AG04449 (cell line): Measurements from ENCODE around the gene TNFAIP8L3.

ENCODE experiments used
- CTCF ChIA-PET: fragments of 350-600 bp; formaldehyde crosslinking; extraction: SDS; loops from one replicate; lab custom pipeline; 2021; ENCODE audit warnings: antibody characterized with exemption; lab: Yijun Ruan, JAX
- POLR2A ChIA-PET: fragments of 400-600, 350-600 bp; formaldehyde crosslinking; extraction: SDS; loops from one replicate; lab custom pipeline; 2020; ENCODE audit warnings: antibody characterized with exemption, inconsistent platforms; lab: Yijun Ruan, JAX
- DNase-seq: peaks from one replicate; pipeline ENCODE4 v3.0.0-alpha.2; 2010; ENCODE audit warnings: low read depth, low spot score
- H3K4me3 ChIP-seq: 2 replicates; pipeline ENCODE4 v1.5.1; 2011; ENCODE audit warnings: low read depth, mild to moderate bottlenecking, control low read depth, low read length
- TF ChIP-seq, protein P1 (sequence below): IDR thresholded peaks from one replicate; pipeline ENCODE4 v1.5.1; 2011; ENCODE audit warnings: mild to moderate bottlenecking, moderate library complexity, low read length, control low read depth, inconsistent platforms; ENCODE audit not compliant: insufficient read depth; ENCODE audit errors: missing control alignments

Gene TNFAIP8L3

DNA sequence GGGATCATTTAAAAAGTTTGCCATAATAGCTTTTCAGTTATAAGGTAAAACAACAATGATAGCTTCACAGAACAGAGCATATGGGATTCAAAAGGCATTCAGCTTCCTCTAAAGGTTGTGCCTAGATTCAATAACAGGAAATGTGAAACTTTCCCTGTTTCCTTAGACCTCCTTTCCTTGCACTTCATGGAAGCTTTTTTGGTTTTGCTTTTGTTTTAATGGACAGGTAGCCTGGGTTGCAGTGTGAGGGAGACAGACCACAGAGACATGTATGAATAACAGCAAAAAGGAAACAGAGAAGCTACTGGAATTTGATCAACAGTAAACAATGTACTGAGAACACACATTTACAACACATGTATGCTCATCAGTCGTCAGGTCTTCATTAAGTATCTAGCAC is 2.3 kb upstream of the TNFAIP8L3 start:
- TF ChIP-seq, protein P1, sequence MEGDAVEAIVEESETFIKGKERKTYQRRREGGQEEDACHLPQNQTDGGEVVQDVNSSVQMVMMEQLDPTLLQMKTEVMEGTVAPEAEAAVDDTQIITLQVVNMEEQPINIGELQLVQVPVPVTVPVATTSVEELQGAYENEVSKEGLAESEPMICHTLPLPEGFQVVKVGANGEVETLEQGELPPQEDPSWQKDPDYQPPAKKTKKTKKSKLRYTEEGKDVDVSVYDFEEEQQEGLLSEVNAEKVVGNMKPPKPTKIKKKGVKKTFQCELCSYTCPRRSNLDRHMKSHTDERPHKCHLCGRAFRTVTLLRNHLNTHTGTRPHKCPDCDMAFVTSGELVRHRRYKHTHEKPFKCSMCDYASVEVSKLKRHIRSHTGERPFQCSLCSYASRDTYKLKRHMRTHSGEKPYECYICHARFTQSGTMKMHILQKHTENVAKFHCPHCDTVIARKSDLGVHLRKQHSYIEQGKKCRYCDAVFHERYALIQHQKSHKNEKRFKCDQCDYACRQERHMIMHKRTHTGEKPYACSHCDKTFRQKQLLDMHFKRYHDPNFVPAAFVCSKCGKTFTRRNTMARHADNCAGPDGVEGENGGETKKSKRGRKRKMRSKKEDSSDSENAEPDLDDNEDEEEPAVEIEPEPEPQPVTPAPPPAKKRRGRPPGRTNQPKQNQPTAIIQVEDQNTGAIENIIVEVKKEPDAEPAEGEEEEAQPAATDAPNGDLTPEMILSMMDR, result no peak
- DNase-seq, result no peak
- no peak overlapping the region for H3K4me3 ChIP-seq
- POLR2A ChIA-PET, result interaction anchor here (1.2 kb wide), 1 partner anchor 12 kb away, joined by 5 read pairs; no protein-coding TSS in a partner anchor
- CTCF ChIA-PET, result interaction anchor here (2.0 to 4.3 kb wide), 2 partner anchors 12 to 36 kb away, joined by 5 to 24 read pairs; no protein-coding TSS in a partner anchor

DNA sequence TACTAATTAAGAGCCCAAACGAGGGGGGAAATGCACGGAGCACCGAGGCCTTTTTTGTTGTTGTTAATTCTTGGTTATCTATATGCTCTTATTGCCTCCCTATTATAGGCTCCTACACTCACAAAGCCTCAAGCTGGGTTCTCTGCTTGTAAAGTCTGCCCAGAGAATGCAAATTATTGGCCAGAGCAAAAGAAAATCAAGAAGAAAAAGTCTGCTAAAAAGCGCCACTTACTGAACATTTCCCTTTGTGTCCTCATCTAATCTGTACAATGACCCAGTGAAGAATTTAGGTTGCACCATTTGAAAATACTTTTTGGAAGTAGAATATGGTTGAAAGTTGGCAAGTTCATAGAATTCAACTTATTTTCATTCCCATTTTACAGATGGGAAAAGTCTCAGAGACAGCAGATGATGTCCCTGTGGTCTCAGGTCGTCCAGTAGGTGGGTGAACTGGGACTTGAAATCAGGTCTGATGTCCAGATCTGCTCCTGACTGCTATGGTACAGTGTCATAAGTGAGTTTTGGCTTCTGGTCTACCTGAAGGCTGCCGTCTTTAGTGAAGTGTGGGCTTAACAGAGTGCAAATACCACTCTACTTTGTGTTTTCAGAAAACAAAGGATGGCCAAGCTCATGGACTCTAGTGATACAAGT is 1.1 kb upstream of the TNFAIP8L3 start:
- ChIA-PET CTCF (interaction anchor here (1.5 kb wide), 1 partner anchor 37 kb away, joined by 3 read pairs; no protein-coding TSS in a partner anchor), POLR2A (no interaction called here)
- H3K4me3 ChIP-seq, result no peak overlapping the region
- DNase-seq, result no peak
- TF ChIP-seq, protein P1, result no peak

DNA sequence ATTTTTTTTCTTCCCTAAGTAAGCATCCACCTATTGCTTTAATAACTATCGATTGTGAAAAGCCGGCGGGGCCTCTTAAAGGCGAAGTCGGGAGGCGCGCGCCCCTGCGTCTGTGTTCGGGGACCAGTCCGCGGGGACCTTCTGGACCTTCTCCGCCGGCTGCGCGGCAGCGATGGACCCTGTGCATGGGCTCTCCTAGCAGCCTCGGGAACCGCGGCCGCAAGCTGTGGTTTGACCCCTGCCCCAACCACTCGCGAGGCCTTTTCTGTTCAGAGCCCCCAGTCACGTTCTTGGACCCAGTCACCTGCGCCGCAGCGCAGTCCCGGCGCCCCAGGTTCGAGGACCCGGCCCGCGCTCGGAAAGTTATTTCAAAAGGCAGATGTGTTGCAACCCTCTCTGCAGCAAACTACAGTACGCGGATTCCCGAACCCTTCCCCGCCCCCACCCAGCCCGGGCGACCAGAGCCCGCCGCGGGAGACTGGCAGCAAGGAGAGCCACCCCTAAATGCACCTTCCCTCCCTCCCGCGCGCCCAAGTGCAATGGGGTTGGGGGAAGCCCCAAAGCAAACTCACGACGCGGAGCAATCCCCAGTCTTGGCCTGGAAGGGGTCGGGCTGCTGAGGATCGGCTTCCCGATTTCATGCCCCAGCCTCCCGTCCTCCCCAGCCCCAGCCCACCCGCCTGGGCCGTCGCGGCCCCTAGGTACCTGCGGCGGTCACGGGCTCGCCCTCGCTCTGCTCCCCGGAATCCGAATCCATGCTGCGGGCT is 684 bp downstream of the TNFAIP8L3 start:
- ChIA-PET CTCF (no interaction called here), POLR2A (no interaction called here)
- H3K4me3 ChIP-seq, result peak overlapping the region; percentile 54
- DNase-seq, result no peak
- TF ChIP-seq, protein P1, result no peak

DNA sequence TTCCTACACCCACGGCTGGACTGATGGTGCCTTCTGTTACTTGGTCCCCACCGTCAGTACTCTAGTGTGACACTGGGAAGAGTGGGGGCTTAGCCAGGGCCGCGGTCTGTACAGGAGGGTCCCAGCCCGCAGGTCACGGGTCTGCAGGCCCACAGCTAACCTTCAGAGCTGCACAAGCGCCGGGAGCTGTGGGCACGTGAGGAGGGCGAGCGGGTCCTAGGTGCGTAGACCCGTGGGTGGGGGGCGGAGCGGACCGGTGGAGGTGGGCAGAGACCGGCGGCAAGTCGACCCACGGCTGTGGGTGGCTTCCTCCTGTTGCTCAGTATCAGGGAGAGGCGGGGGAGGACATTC is 1.2 kb downstream of the TNFAIP8L3 start:
- H3K4me3 ChIP-seq, result no peak overlapping the region
- ChIA-PET POLR2A (no interaction called here), CTCF (no interaction called here)
- no peak for DNase-seq
- TF ChIP-seq, protein P1, result no peak

DNA sequence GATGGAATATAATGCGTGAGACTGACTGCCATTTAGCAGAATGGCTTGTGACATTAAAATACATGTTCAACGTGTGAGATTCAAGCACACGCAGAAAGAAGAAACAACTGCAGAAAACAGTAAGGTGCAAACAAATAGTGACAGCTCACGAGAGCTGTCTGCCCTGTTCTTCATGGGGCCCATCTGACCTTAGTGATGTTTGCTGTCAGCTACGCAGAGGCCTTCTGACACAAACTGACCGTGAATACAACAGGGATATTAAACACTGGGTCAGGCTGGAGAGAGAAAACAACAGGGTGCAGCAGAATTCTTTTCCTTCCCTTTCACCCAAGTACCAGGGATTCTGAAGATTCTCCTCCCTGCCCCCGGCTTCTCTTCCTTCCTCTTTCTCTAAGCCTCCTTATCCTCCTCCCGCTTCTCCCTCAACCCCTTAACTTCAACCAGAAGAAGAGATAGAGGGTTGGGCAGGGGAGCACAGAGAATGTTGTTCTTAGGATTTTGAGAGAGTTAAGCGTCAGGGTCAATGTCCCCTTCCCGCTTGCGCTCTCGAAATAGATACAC is 2.1 kb downstream of the TNFAIP8L3 start:
- TF ChIP-seq, protein P1, result no peak
- DNase-seq, result no peak
- no peak overlapping the region for H3K4me3 ChIP-seq
- CTCF ChIA-PET, result no interaction called here
- POLR2A ChIA-PET, result no interaction called here

DNA sequence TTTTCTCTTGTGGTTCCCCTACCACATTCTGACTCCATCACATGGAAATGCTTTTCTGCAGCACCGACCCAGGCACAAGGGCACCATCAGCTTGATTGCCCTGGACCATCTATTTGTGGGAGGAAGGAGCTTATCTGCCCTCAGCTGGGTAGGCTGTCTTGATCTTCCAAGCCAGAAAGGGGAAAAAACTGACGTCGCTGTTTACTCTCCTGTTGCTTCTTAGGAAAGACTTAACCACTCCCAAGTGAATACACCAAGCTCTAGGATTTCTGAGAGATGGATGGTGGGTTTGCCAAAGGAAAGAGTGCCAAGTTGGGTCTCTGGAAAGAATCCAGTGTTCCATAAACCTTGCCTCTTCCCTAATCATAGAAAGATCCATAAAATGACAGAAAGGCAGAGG is 4.0 kb downstream of the TNFAIP8L3 start:
- TF ChIP-seq, protein P1, result no peak
- H3K4me3 ChIP-seq, result no peak overlapping the region
- no peak for DNase-seq
- ChIA-PET CTCF (no interaction called here), POLR2A (no interaction called here)
